DLD1 (cell line): ENCODE results near the gene GRM4.

ENCODE experiments used
- in situ Hi-C: cut with HindIII; loops from 2 replicates; pipeline ENCODE4 v1.10.0; 2017; ENCODE audit warnings: low sequenced_read_pairs

GRM4 gene

DNA sequence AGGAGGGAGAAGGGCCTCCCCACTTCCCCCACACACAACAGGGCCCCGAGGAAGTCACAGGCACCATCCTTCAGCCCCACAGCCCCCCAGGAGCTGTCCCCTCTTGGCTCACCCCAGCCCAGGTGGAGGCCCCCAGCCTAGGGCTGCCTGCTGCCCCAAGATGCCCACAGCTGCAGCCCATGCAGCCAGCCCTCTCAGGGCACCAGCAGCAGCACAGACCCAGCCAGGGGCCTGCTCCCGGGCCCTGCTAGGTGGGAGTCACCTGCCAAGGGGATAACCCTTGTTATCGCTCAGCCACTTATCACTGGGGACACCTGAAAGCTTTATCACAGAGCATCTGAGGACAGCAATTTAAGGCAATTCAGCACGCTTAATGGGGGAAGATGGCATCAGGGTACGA, 55.0 kb downstream of the GRM4 start:
- in situ Hi-C loops = no loop called here

DNA sequence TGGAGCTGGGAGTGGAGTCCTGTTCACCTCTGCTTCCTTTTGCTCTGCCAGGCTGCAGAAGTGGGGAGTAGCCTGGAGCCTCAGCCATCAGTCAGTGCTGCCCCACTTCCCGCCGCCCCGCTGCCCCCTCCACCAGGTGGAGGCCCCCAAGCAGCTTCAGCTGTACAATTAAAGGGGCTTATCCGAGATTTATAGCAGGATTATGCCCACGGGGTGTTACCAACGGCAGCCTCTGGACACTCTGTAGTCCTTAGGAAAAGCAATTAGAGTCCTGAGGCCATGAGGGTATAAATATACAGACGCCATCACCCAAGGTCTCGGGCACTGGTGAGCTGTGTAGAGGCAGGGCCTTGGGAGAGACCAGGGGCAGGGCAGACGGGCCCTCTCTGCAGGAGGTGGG, 55.4 kb downstream of the GRM4 start:
- in situ Hi-C loops = no loop called here

DNA sequence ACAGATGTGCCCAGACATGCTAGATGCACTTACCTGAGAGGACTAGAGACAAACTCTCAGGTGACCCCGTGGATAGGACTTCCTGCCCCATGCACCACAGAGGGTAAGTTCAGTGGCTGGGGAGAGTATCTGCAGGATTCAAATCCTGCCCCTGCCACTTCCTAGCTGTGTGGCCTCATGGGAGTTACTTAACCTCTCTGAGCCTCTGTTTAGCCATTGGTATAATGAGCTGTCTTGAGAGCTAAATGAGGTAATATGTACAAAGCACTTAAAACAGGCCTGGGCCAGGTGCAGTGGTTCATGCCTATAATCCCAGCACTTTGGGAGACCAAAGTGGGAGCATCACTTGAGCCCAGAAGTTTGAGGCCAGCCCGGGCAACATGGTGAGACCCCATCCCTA, 59.3 kb downstream of the GRM4 start:
- in situ Hi-C loops = no loop called here

DNA sequence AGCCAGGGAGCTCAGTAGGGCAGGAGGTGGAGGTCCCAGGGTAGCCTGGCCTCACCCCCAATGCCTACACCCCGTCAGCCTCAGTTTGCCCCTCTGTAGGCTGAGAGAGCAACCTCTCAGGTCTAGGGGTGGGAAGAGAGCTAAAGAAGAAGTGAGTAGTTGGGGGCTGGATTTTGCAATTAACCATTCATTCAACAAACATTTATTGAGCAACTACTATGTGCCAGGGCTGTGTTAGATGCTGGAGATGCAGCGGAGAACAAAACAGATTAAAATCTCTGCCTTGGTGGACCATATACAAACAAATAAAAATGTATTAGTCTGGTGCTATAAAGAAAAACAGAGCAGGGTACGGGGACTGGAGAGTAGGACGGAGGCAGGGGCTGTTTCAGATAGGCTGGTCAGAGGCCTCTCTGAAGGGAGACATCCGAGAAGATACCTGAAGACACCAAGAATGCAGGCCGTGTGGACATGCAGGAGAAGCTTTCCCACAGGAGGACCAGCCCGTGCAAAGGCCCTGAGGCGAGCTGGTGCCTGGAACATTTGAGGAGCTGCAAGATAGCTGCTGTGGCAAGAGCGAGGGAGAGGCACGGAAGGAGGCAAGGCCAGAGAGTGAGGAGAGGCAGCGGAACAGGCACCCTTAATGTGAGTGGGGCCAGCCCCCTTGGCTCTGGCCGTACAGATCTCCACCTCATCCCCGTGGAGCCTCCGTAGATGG, 60.3 kb downstream of the GRM4 start:
- in situ Hi-C loops = no loop called here

DNA sequence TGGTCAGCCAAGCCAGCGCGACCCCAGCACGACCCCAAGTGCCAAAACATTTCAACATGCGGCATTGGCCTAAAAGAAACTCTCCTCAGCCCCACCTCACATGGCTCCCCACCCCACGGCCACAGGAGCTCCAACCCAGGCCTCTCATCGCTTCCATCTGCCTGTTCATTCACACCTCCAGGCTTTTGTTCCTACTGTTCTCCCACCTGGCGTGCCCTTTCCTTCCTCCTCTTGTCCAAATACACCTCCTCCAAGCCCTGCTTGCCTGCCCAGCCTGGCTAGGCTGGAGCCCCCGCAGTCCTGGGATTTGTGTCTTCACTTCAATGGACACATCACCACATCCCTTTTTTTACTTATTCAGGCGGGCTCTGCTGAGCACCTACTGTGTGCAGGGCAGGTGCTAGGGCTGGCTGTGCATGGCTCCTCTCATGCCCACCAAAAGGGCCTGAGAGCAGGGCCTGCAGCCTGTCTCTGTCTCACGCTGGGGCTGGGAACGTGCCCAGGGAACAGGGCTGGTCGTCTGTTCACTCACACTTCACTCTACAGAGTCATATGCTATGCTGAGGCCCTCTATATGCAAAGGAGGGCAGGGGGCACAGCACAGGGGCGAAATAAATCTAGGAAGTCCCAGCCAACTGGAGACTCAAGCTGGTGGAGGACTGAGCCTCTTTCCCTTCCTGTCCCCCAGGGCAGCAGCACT, 61.1 kb downstream of the GRM4 start:
- in situ Hi-C loops = no loop called here

DNA sequence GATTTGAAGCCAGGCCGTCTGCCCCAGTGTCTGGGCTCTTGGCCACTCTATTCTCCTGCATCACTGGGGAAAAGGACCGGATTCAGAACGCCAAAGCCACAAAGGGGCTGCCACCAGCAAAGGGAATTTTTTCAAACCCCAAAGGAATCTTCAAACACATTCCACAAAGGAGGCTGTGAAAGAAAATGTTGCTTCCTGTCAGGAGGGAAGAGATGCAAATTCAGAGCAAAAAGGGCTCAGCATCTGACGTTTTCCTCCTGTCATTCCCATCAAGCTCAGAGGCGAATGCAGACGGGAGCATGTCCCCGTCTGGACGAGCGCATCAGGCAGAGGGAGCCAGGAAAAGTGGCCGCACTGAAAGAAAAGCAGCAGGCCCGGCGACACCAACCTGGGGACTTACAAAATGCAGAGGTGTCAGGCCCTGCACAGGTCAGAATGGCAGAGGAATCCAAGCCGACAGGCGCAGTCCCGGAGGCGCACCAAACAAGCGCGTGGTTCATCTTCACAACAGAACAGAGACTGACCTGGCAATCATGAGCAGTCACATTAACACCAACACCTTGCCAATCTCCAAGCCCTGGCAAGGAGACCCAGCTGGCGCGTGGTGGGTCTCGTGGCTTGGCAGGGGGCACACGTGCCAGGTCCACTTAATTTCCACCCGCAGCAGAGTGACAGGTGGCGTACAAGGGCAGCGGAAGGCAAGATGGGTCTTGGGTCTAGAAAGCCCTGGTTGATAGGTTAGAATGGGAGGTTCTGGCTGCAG, 62.8 kb downstream of the GRM4 start:
- in situ Hi-C loops = no loop called here

DNA sequence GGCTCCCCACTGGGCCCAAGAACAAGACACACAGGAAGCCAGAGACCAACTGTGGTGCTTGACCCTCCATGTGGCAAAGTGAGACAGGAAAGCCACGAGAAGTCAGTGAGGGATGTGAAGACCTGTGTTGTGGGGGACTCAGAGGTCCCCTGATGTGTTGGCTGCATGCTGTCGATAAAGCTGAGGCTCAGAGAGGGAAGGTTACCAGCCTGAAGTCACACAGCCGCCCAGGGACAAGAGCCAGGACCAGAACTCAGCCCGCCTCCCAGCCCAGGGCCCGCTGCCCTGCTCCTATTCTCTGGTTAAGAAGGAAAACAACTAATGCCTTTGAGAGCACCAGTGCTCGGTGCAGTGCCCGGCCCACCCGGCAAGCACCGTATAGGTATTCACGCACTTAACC, 63.5 kb downstream of the GRM4 start:
- in situ Hi-C loops = no loop called here

DNA sequence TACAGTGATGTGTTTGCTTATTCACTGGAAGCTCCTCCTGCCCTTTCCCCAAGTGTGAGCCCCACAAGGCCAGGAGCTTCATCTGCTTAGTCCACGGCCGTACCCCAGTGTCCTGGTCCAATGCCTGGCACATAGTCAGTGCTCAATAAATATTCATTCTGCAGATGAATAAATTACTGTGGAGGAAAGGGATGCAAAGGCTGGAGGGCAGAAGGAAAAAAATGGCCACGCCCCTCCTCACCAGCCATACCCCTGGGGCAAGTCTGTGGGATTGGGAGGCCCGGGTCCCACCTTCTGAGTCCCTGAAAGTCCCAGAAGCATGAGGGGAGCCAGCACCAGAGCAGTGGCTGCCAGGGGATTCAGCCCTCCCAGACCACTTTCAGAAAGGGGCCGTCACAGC, 65.5 kb downstream of the GRM4 start:
- in situ Hi-C loops = no loop called here

DNA sequence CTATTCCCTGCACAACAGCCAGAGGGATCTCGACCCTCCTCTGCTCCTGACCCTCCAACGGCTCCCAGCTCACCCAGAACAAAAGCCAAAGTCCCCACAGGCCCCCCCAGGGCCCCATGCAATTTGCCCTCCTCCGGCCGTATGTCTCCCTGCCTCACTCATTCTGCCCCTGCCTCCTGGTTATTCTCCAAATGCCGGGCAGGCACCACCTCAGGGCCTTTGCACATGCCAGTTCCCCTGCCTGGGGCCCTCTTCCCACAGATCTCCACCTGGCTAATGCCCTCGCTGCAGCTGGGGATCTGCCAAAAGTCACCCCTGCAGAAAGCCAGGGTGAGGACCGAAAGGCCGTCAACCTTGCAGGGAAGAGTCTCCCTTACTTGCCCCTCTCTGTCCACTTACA, 66.0 kb downstream of the GRM4 start:
- in situ Hi-C loops = no loop called here

DNA sequence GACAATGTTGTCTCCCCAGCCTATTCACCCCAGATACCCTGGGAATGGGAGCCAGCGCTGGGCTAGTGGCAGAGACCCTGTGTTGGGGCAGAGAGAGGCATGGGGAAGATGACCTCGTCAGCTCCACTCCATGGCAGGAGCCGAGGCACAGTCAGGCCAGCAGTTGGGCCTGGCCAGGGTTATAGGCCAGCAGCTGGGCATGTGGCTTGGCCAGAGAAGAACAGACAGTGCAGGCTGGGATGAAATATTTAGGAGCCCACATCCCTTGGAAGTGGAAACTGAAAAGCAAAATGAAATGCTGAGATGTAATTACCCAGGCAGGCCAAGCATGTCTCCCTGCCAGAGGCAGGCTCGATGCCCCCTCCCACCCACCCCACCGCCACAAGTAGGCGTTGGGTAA, 70.0 kb downstream of the GRM4 start:
- in situ Hi-C loops = no loop called here

DNA sequence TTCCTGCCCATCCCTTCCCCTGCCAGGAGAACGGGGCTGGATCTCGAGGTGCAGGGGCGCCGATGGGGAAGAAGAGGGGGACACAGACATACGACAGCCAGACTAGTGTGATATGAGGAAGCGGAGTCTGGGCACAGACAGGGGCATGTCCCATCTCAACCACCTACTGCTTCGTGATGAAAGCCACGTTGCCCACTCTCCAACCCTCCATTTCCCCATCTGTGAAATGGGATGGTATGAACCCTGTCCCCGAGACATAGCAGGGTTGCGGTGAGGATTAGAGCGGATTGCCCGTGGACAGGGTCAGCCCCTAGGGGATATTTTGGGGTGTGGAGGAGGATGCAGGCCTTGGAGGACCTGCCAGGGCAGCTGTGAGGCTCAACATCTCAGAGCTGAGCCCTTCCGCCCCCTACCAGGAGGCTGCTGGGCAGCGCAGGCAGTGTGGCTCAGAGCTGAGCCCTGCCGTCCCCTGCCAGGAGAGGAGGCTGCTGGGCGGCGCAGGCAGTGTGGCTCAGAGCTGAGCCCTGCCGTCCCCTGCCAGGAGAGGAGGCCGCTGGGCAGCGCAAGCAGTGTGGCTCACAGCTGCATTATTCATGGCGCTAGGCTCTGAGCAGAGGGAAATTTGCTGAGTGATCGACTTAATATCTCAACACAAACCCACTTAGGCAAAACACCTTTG, 71.7 kb downstream of the GRM4 start:
- in situ Hi-C loops = no loop called here

DNA sequence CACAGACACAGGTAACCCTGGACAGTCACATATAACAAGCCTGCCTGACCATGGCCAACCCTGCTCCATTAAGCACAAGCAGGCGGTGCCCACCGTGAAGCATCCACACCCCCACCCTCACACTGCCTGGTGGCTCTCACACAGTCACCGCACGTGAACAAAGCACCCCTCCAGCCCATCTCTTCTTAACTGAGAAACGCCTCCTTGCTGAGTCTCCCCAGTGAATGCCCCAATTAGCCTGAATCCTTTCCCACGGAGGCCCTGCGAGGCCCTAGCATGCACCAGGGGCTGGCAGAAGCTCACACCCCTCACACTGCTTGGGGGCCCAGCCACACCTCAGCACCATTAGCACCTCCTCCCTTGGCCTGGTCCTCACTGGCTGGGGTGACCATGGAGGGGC, 72.3 kb downstream of the GRM4 start:
- in situ Hi-C loops = no loop called here

DNA sequence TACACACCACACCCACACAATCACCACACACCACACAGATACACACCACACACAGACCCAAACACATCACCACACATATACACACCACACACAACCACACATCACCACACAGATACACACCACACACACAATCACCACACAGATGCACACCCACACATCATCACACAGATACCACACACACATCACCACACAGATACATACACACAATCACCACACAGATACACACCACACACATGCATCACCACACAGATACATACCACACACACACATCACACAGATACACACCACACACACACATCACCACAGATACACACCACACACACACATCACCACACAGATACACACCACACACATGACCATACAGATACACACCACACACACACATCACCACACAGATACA, 73.2 kb downstream of the GRM4 start:
- in situ Hi-C loops = no loop called here

DNA sequence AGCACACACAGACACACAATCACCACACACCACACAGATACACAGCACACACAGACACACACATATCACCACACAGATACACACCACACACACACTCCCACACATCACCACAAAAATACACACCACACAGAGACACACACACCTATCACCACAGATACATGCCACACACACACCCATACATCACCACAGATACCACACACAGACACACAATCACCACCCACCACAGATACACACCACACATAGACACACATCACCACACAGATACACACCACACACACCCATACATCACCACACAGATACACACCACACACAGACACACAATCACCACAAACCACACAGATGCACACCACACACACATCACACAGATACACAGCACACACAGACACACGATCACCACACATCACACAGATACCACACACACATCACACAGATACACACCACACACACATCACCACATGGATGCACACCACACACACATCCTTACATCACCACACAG, 74.0 kb downstream of the GRM4 start:
- in situ Hi-C loops = no loop called here

DNA sequence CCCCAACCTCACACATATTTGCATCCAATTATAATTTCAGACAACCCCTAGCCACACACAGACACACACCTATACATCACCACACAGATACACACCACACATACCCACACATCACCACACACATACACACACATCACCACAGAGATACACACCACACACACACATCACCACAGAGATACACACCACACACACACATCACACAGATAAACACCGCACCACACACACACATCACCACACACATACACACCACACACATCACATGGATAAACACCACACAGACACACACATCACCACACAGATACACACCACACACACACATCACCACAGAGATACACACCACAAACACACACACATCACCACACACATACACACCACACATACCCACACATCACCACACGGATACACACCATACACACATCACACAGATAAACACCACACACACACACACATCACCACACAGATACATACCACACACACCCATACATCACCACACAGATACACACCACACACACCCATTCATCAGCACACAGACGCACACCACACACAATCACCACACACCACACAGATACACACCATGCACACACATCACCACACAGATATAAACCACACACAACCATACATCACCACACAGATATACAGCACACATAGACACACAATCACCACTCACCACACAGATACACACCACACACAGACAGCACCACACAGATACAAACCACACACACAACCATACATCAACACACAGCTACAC, 74.6 kb downstream of the GRM4 start:
- in situ Hi-C loops = no loop called here

DNA sequence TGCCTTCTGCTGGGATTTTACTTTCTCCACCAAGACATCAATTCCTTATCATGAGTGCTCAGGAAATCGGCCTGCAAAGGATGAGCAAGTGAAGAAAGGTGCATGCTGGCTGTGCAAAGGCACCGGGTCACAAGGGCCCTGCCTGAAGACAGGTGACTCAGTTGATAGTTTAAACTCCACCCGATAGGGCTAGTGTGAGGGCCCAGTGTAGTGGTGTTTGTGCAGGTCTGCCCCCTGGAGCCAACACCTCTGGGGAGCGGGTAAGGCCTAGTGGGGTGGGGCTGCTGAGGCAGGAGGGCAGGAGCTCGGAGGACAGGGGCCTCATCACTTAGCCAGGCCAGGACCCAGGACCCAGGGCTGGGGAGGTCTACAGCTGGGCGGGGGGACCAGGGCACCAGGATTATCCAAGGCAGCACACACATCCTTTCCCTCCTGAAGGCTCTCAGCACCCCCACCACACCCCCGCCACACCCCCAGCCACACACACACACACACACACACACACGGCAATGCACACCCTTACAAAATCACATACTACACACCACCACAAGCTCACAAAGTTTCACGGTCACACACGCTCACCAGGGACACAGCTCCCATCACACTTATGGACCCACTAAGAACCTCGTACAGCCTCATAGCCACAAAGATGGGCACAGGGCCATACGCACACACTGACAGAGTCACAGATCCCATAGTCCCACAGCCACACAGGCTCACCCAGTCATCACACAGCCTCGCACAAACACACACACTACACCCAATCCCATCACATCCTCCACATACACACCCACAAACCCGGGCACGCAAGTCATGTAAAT, 75.4 kb downstream of the GRM4 start:
- in situ Hi-C loops = no loop called here

DNA sequence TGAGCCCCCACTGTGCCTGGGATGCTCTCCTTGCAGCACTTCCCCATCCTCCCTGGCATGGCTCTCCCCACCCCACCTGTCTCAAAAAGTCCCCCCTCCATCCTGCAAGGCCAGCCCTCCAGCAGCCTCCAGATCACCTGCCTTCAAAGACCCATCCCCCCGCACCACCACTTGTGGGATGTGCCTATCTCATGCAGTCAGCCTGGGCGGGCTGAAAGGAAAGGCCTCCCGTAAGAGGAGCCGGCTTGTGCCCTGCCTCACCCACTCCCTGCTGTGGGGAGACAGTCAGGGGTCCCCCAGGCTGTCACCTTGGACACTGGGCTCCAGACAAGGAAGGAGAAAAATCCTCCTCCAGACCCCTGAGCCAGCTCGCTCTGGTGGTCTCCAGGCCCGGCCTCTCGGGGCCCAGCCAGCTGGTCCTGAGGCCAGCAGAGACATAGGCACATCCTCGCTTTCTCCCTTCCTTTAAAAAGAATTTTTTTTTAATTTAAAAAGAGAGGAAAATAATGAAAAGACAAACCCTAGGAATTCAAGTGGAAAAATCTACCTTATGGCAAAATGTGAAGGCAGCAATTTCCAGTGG, 77.3 kb downstream of the GRM4 start:
- in situ Hi-C loops = no loop called here

DNA sequence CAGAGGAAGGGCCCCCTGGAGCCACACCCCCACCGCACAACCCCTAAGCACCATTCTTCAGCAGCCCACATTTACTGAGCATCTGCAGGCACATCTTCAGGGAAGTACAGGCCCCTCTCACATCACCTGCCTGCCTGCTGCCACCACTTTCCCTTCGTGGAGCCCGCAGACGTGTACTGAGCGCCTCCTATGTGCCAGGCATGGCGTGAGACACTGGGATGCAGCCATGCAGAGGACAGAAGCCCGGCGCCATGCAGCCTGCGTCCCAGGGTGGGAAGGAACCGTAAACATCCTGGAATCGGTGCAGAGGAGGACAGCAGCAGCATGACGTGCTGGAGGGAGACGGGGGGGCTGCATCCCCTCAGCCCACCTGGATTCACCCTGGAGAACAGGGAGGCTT, 78.1 kb downstream of the GRM4 start:
- in situ Hi-C loops = no loop called here
